Measurements from ENCODE around the gene TARS2. TPM values are rescaled to one million over a fixed set of nuclear protein-coding genes. Genes with fewer than 3 reads are reported as not detected.

The TARS2 gene
- total RNA-seq, 2 donors from 2014 or later = 19.1 to 30.4 TPM

- Histone ChIP-seq H3K4me1 (peaks cover 6% of the 10 kb centered on the region), H3K36me3 (no peaks in the 10 kb centered on the region), H3K9me3 (no peaks in the 10 kb centered on the region), H3K4me3 (no peak overlapping the region), H3K9ac (ENCODE audit: low read depth in 2 of 2, low read length in 2 of 2) (no peak overlapping the region), H3K27ac (no peak overlapping the region), H3K27me3 (no peaks in the 10 kb centered on the region)
- no peak for TF ChIP-seq CTCF (IDR thresholded peaks at IDR 0.05)
- intact Hi-C loops (cut with DNase I) = loop anchor here (5.0 kb wide), 1 partner anchor 63 kb away; no protein-coding TSS in a partner anchor
- DNase-seq = no peak
Measured at GRCh38 chr1:150530491-150531159, 43.4 kb downstream of the TARS2 start.

DNA sequence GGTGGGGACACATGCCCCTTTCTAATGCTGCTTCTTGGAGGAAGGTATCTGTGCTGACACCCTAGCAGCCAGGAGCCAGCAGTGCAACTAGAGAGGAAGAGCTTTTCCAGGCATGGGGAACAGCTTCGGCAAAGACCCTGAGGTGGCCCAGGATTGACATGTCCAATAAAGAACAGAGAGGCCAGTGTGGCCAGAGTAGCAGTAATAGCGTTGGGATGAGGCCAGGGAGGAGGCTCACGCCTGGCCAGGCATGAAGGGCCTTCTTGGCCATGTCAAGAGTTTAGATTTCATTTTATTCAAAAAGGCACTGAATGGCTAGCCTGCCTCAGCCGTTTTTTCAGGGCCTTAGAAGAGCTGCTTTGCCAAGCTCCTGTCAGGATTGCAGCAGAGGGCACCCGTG is 45.6 kb downstream of the TARS2 start:
- Histone ChIP-seq H3K27ac (peak overlapping the region; percentile 83), H3K9ac (ENCODE audit: low read depth in 2 of 2, low read length in 2 of 2) (peak overlapping the region in 1 of 2 donors; percentile 63)
- intact Hi-C loops (cut with DNase I) = loop anchor here (5.0 kb wide), 1 partner anchor 66 kb away; no protein-coding TSS in a partner anchor

DNA sequence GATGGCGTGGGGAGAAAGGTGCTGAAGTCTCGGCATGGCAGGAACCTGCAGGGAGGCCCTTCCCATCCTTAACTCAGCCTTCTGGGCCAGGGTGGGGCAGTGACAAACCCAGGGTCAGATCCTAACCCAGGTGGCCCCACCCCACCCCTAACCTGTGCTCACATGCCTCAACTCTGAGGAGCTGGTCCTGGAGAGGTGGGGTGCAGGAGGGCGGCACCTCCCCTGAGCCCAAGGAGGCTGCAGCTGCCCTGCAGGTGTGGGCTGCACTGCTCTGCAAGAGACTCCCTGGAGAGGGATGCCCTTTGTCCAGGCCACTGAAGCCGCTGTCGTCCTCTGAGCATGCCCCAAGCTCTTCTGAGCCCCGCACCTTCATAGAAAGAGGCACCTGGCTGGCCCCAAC is 46.8 kb downstream of the TARS2 start:
- Histone ChIP-seq H3K27ac (no peak overlapping the region), H3K4me3 (no peak overlapping the region), H3K4me1 (peaks cover 6% of the 10 kb centered on the region), H3K9me3 (no peaks in the 10 kb centered on the region), H3K27me3 (no peaks in the 10 kb centered on the region), H3K9ac (ENCODE audit: low read depth in 2 of 2, low read length in 2 of 2) (peak overlapping the region in 1 of 2 donors; percentile 30), H3K36me3 (no peaks in the 10 kb centered on the region)
- no peak for DNase-seq
- intact Hi-C loops (cut with DNase I) = loop anchor here (5.0 kb wide), 1 partner anchor 67 kb away; no protein-coding TSS in a partner anchor
- TF ChIP-seq CTCF (IDR thresholded peaks at IDR 0.05) = no peak

More for the DNA sequence above, 45.6 kb downstream of the TARS2 start:
- H3K36me3 ChIP-seq = no peaks in the 10 kb centered on the region
- H3K4me1 ChIP-seq = peaks cover 6% of the 10 kb centered on the region
- no peaks in the 10 kb centered on the region for H3K9me3 ChIP-seq
- no peaks in the 10 kb centered on the region for H3K27me3 ChIP-seq
- no peak for DNase-seq
- no peak for TF ChIP-seq CTCF (IDR thresholded peaks at IDR 0.05)
- H3K4me3 ChIP-seq = no peak overlapping the region

GRCh38 chr1:150535511-150536287 is 48.5 kb downstream of the TARS2 start:
- no peak for DNase-seq
- H3K27me3 ChIP-seq = no peaks in the 10 kb centered on the region
- intact Hi-C loops (cut with DNase I) = no loop called here
- H3K27ac ChIP-seq = no peak overlapping the region
- no peaks in the 10 kb centered on the region for H3K9me3 ChIP-seq
- no peak overlapping the region for H3K9ac ChIP-seq (ENCODE audit: low read depth in 2 of 2, low read length in 2 of 2)
- H3K4me1 ChIP-seq = peaks cover 6% of the 10 kb centered on the region
- TF ChIP-seq CTCF (IDR thresholded peaks at IDR 0.05) = no peak
- H3K4me3 ChIP-seq = no peak overlapping the region
- no peaks in the 10 kb centered on the region for H3K36me3 ChIP-seq

GRCh38 chr1:150536836-150537731 is 49.9 kb downstream of the TARS2 start:
- intact Hi-C loops (cut with DNase I) = no loop called here
- Histone ChIP-seq H3K27ac (no peak overlapping the region), H3K9me3 (no peaks in the 10 kb centered on the region), H3K36me3 (no peaks in the 10 kb centered on the region), H3K4me1 (peaks cover 6% of the 10 kb centered on the region), H3K27me3 (no peaks in the 10 kb centered on the region), H3K9ac (ENCODE audit: low read depth in 2 of 2, low read length in 2 of 2) (no peak overlapping the region), H3K4me3 (no peak overlapping the region)
- TF ChIP-seq CTCF (IDR thresholded peaks at IDR 0.05) = no peak
- DNase-seq = no peak

All from colonic mucosa (tissue), 4 donors.